GM23248 (cell line): ENCODE measurements around the gene FRS3.

Experiments used
- EZH2 ChIP-seq: fragments of 200-600 bp; sonication (generic); IDR thresholded peaks from 2 replicates; pipeline ENCODE4 v1.6.1; 2018; ENCODE audit warnings: antibody characterized with exemption, mild to moderate bottlenecking; ENCODE audit not compliant: insufficient read depth, poor library complexity, severe bottlenecking
- EZH2phosphoT487 ChIP-seq: fragments of 200-600 bp; sonication (generic); IDR thresholded peaks from 2 replicates; pipeline ENCODE4 v1.6.1; 2018; ENCODE audit warnings: antibody characterized with exemption, moderate library complexity, mild to moderate bottlenecking, low read depth; ENCODE audit not compliant: insufficient read depth

GRCh38 chr6:41768545-41769308 is 11.0 kb downstream of the FRS3 start:
- TF ChIP-seq EZH2 (no peak), EZH2phosphoT487 (no peak)
